ENCODE data around the gene HSPA1A. TPM values are rescaled to one million over a fixed set of nuclear protein-coding genes. Genes with fewer than 3 reads are reported as not detected.

Gene HSPA1A
- total RNA-seq, 4 donors from 2014 or later, result 158 to 362 (median 223) TPM

- Histone ChIP-seq H3K36me3 (peaks cover 13 to 32% (median 22%) of the 10 kb centered on the region in 3 donors), H3K4me1 (peaks cover 13 to 32% (median 14%) of the 10 kb centered on the region in 3 donors), H3K27me3 (no peaks in the 10 kb centered on the region), H3K27ac (peak overlapping the region in 1 of 4 donors; percentile 36), H3K9me3 (no peaks in the 10 kb centered on the region), H3K4me3 (no peak overlapping the region)
- WGBS, 2 donors, result 84 to 96% methylated on average over 5 to 13 of the region's 32 CpGs
- TF ChIP-seq POLR2A (IDR thresholded peaks at IDR 0.05) (no peak), CTCF (IDR thresholded peaks at IDR 0.05) (no peak)
- DNase-seq, result no peak
- intact Hi-C loops (cut with DNase I), result no loop called here
These were observed 39.5 kb upstream of the HSPA1A start for GRCh38 chr6:31775633-31776484.

DNA sequence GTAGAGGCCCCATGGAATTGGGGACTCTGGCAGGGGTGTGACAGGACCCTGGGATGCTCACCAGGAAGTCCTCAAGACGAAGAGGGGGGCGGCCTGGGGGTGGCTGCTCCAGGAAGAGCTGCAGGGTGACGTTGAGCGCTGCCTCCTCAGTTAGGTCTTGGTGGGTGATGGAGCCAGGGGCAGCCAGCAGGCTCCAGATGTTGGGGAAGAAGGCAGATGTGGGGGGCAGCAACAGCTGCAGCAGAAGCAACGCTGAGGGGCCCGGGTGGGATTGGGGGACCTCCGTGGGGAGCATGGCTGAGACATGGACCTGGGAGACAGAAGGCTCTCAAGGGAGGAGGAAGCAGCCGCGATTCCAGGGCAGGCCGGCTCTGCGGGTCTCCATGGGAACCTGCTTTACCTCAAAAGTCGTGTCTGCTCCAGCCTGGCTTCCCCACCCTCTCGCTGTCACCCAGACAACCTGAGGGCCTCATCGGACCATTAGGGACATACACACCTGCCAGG is 38.8 kb upstream of the HSPA1A start:
- DNase-seq, result no peak
- Histone ChIP-seq H3K4me3 (peak overlapping the region in 1 of 4 donors; percentile 45), H3K27me3 (no peaks in the 10 kb centered on the region), H3K9me3 (no peaks in the 10 kb centered on the region), H3K27ac (peak overlapping the region; percentile 45 to 73 (median 64)), H3K4me1 (peaks cover 13 to 32% (median 14%) of the 10 kb centered on the region in 3 donors), H3K36me3 (peaks cover 13 to 38% (median 26%) of the 10 kb centered on the region in 3 donors)
- intact Hi-C loops (cut with DNase I), result no loop called here
- WGBS, 2 donors, result 34 to 41% methylated on average over 7 to 11 of the region's 14 CpGs
- TF ChIP-seq POLR2A (IDR thresholded peaks at IDR 0.05) (no peak), CTCF (IDR thresholded peaks at IDR 0.05) (no peak)

- Histone ChIP-seq H3K36me3 (peaks cover 13 to 44% (median 26%) of the 10 kb centered on the region in 3 donors), H3K27me3 (no peaks in the 10 kb centered on the region), H3K4me3 (peak within 1 kb of the TSS in 1 of 4 donors; percentile 45), H3K4me1 (peaks cover 13 to 32% (median 14%) of the 10 kb centered on the region in 3 donors), H3K9me3 (no peaks in the 10 kb centered on the region), H3K27ac (peak within 1 kb of the TSS; percentile 45 to 73 (median 64))
- DNase-seq, result no peak
- WGBS, 2 donors, result 29 to 100% methylated on average over 1 to 3 of the region's 15 CpGs
- intact Hi-C loops (cut with DNase I), result no loop called here
- TF ChIP-seq CTCF (IDR thresholded peaks at IDR 0.05) (no peak), POLR2A (IDR thresholded peaks at IDR 0.05) (peak in 1 of 4 donors; percentile 26)
These were observed 38.2 kb upstream of the HSPA1A start, which contains the start of gene VWA7 for GRCh38 chr6:31776989-31777666. VWA7 (minus strand) TSS chr6:31777328; CDS start chr6:31776779, 549 bp downstream.

GRCh38 chr6:31777667-31778050 is 37.7 kb upstream of the HSPA1A start:
- no peak for DNase-seq
- intact Hi-C loops (cut with DNase I), result no loop called here
- WGBS, 2 donors, result 89% methylated on average over 4 to 5 of the region's 5 CpGs
- H3K4me3 ChIP-seq, result no peak overlapping the region
- peaks cover 13 to 50% (median 26%) of the 10 kb centered on the region in 3 donors for H3K36me3 ChIP-seq
- no peaks in the 10 kb centered on the region for H3K27me3 ChIP-seq
- H3K4me1 ChIP-seq, result peaks cover 13 to 32% (median 14%) of the 10 kb centered on the region in 3 donors
- TF ChIP-seq CTCF (IDR thresholded peaks at IDR 0.05) (no peak), POLR2A (IDR thresholded peaks at IDR 0.05) (no peak)
- H3K9me3 ChIP-seq, result no peaks in the 10 kb centered on the region
- peak overlapping the region; percentile 45 to 73 (median 64) for H3K27ac ChIP-seq

All from esophagus squamous epithelium (tissue), 5 donors.